Endothelial cell of umbilical vein (primary cell): Measurements from ENCODE around the gene CTH.

Experiments
- EZH2 ChIP-seq: IDR thresholded peaks from 2 replicates; pipeline ENCODE4 v1.6.1; 2012; ENCODE audit warnings: borderline replicate concordance, low read depth, mild to moderate bottlenecking, moderate library complexity, low read length, inconsistent platforms; ENCODE audit not compliant: severe bottlenecking
- FOS ChIP-seq: IDR thresholded peaks from 2 replicates; pipeline ENCODE4 v1.6.1; 2011; ENCODE audit warnings: mild to moderate bottlenecking, low read length, moderate library complexity, borderline replicate concordance; ENCODE audit not compliant: insufficient read depth
- GATA2 ChIP-seq: IDR thresholded peaks from 2 replicates; pipeline ENCODE4 v1.7.0; 2011; ENCODE audit warnings: low read depth, mild to moderate bottlenecking, moderate library complexity, mixed read lengths, low read length; ENCODE audit not compliant: insufficient read length, insufficient read depth
- JUN ChIP-seq: IDR thresholded peaks from 2 replicates; pipeline ENCODE4 v1.6.1; 2011; ENCODE audit warnings: borderline replicate concordance, low read depth; ENCODE audit not compliant: insufficient read length, insufficient read depth
- MYC ChIP-seq: IDR thresholded peaks from one replicate; pipeline ENCODE4 v1.6.1; 2011; ENCODE audit warnings: mild to moderate bottlenecking, low read depth, low read length
- POLR2A ChIP-seq: IDR thresholded peaks from 2 replicates; pipeline ENCODE4 v1.6.1; 2012; ENCODE audit warnings: low read depth, mild to moderate bottlenecking, control low read depth, low read length
- POLR2AphosphoS5 ChIP-seq: IDR thresholded peaks from 2 replicates; pipeline ENCODE4 v1.6.1; 2012; ENCODE audit warnings: low read depth, mild to moderate bottlenecking, control low read depth, low read length, moderate library complexity; ENCODE audit not compliant: insufficient read depth
- TF ChIP-seq, protein P1 (sequence below), 2 donors: IDR thresholded peaks; 1 replicate in 1 of 2; 2 replicates in 1 of 2; pipeline ENCODE4 v1.5.1; 2011; ENCODE audit warnings: low read length in 2 of 2, mild to moderate bottlenecking in 2 of 2, moderate library complexity in 2 of 2, control low read depth in 1 of 2, inconsistent platforms in 1 of 2, low read depth in 1 of 2; ENCODE audit not compliant: insufficient read depth in 1 of 2; ENCODE audit errors: extremely low read depth in 1 of 2
- TF ChIP-seq, protein P2 (sequence below): IDR thresholded peaks from 2 replicates; pipeline ENCODE4 v1.6.1; 2011; ENCODE audit not compliant: insufficient read depth, insufficient read length

DNA sequence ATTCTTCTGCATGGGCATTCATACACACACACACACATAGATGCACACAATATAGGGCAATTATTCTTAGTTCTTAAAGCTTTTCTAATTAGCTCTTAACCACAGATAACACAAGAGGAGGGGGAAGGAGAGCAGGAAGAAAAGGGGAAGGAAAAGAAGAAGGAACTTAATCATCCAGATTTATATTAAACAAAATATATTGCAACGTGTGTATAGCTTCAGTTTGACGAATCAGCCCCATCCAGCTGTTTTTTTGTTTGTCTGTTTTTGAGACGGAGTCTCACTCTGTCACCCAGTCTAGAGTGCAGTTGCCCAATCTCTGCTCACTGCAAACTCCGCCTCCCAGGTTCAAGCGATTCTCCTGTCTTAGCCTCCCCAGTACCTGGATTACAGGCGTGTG is 34.9 kb upstream of the CTH start:
- TF ChIP-seq, protein P1, sequence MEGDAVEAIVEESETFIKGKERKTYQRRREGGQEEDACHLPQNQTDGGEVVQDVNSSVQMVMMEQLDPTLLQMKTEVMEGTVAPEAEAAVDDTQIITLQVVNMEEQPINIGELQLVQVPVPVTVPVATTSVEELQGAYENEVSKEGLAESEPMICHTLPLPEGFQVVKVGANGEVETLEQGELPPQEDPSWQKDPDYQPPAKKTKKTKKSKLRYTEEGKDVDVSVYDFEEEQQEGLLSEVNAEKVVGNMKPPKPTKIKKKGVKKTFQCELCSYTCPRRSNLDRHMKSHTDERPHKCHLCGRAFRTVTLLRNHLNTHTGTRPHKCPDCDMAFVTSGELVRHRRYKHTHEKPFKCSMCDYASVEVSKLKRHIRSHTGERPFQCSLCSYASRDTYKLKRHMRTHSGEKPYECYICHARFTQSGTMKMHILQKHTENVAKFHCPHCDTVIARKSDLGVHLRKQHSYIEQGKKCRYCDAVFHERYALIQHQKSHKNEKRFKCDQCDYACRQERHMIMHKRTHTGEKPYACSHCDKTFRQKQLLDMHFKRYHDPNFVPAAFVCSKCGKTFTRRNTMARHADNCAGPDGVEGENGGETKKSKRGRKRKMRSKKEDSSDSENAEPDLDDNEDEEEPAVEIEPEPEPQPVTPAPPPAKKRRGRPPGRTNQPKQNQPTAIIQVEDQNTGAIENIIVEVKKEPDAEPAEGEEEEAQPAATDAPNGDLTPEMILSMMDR (IDR thresholded peaks at IDR 0.05; ENCODE audit: extremely low read depth in 1 of 2, insufficient read depth in 1 of 2, low read depth in 1 of 2, low read length in 2 of 2), result no peak
- TF ChIP-seq EZH2 (no peak), POLR2A (no peak), JUN (no peak), FOS (no peak), POLR2AphosphoS5 (no peak), MYC (no peak), GATA2 (no peak)
- TF ChIP-seq, protein P2, sequence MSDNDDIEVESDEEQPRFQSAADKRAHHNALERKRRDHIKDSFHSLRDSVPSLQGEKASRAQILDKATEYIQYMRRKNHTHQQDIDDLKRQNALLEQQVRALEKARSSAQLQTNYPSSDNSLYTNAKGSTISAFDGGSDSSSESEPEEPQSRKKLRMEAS, result no peak
